HEK293 (cell line): ENCODE results near the gene MEGF9.

Source experiments
- CTCF ChIA-PET: fragments of 350-600 bp; formaldehyde crosslinking; extraction: SDS; loops from one replicate; lab custom pipeline; 2021; ENCODE audit warnings: antibody characterized with exemption; lab: Yijun Ruan, JAX
- POLR2A ChIA-PET: fragments of 300-600 bp; formaldehyde crosslinking; extraction: SDS; loops from one replicate; lab custom pipeline; 2020; ENCODE audit warnings: antibody characterized with exemption, inconsistent platforms; lab: Yijun Ruan, JAX
- H3K27ac ChIP-seq: fragments of 200-500 bp; sonication (Bioruptor generic); 2 replicates; pipeline ENCODE4 v1.5.1; 2014; ENCODE audit warnings: low read depth, low read length, control low read depth, inconsistent platforms; ENCODE audit errors: extremely low read depth
- H3K36me3 ChIP-seq, 2 experiments: fragments of 200-500 bp in 1 of 2; sonication (Bioruptor generic) in 1 of 2; 1 replicate in 1 of 2; 2 replicates in 1 of 2; pipeline ENCODE4 v1.5.1; 2014 to 2017; ENCODE audit warnings: inconsistent platforms in 2 of 2, low read length in 2 of 2; ENCODE audit not compliant: control insufficient read depth in 2 of 2, insufficient read depth in 1 of 2
- H3K4me1 ChIP-seq: fragments of 200-500 bp; sonication (Bioruptor generic); 2 replicates; pipeline ENCODE4 v1.5.1; 2014; ENCODE audit warnings: mild to moderate bottlenecking, low read length, inconsistent platforms; ENCODE audit not compliant: control insufficient read depth, insufficient read depth
- H3K4me3 ChIP-seq: 2 replicates; pipeline ENCODE4 v1.5.1; 2011; ENCODE audit warnings: low read depth, mild to moderate bottlenecking, control low read depth, low read length, moderate library complexity
- H3K9me3 ChIP-seq: fragments of 200-500 bp; sonication (Bioruptor generic); 2 replicates; pipeline ENCODE4 v1.5.1; 2014; ENCODE audit warnings: low read depth, low read length, inconsistent platforms; ENCODE audit not compliant: control insufficient read depth, insufficient read depth
- OVOL3 ChIP-seq: fragments of 450-650 bp; formaldehyde crosslinking; IDR thresholded peaks from 2 replicates; pipeline ENCODE4 v1.5.1; 2016; ENCODE audit warnings: missing biosample characterization, missing genetic modification characterization
- RBAK ChIP-seq: fragments of 450-650 bp; formaldehyde crosslinking; IDR thresholded peaks from 2 replicates; pipeline ENCODE4 v1.5.1; 2016; ENCODE audit warnings: missing biosample characterization, missing genetic modification characterization
- SCRT1 ChIP-seq: fragments of 450-650 bp; formaldehyde crosslinking; IDR thresholded peaks from 2 replicates; pipeline ENCODE4 v1.5.1; 2016; ENCODE audit warnings: missing biosample characterization, missing genetic modification characterization, borderline replicate concordance
- SP3 ChIP-seq: fragments of 450-650 bp; formaldehyde crosslinking; IDR thresholded peaks from 2 replicates; pipeline ENCODE4 v1.5.1; 2016; ENCODE audit warnings: missing biosample characterization, missing genetic modification characterization
- SP7 ChIP-seq: fragments of 450-650 bp; formaldehyde crosslinking; IDR thresholded peaks from 2 replicates; pipeline ENCODE4 v1.5.1; 2016; ENCODE audit warnings: missing biosample characterization, missing genetic modification characterization
- TCF7L2 ChIP-seq: IDR thresholded peaks from 2 replicates; pipeline ENCODE4 v1.6.1; 2011; ENCODE audit warnings: low read depth, mild to moderate bottlenecking, inconsistent platforms, low read length, moderate library complexity, borderline replicate concordance
- ZFP3 ChIP-seq: fragments of 450-650 bp; formaldehyde crosslinking; IDR thresholded peaks from 2 replicates; pipeline ENCODE4 v1.5.1; 2016; ENCODE audit warnings: low read depth, missing biosample characterization, missing genetic modification characterization
- ZFP41 ChIP-seq: fragments of 450-650 bp; formaldehyde crosslinking; IDR thresholded peaks from 2 replicates; pipeline ENCODE4 v1.5.1; 2016; ENCODE audit warnings: missing biosample characterization, missing genetic modification characterization, borderline replicate concordance
- ZNF132 ChIP-seq: fragments of 450-650 bp; formaldehyde crosslinking; IDR thresholded peaks from 2 replicates; pipeline ENCODE4 v1.5.1; 2017; ENCODE audit warnings: missing biosample characterization, missing genetic modification characterization, borderline replicate concordance
- ZNF175 ChIP-seq: fragments of 450-650 bp; formaldehyde crosslinking; IDR thresholded peaks from 2 replicates; pipeline ENCODE4 v1.5.1; 2016; ENCODE audit warnings: missing biosample characterization, missing genetic modification characterization
- ZNF2 ChIP-seq: fragments of 450-650 bp; formaldehyde crosslinking; IDR thresholded peaks from 2 replicates; pipeline ENCODE4 v1.5.1; 2016; ENCODE audit warnings: missing biosample characterization, missing genetic modification characterization
- ZNF274 ChIP-seq, 2 experiments: fragments of 200-500 bp in 1 of 2; fragments of 450-650 bp in 1 of 2; sonication (Bioruptor generic) in 1 of 2; formaldehyde crosslinking in 1 of 2; IDR thresholded peaks; 2 replicates each; pipeline versions ENCODE4 v1.5.1 to v1.6.1; 2014 to 2016; ENCODE audit warnings: borderline replicate concordance in 1 of 2, inconsistent platforms in 1 of 2, low read length in 1 of 2, missing biosample characterization in 1 of 2, missing genetic modification characterization in 1 of 2
- ZNF311 ChIP-seq: fragments of 450-650 bp; formaldehyde crosslinking; IDR thresholded peaks from 2 replicates; pipeline ENCODE4 v1.5.1; 2017; ENCODE audit warnings: missing biosample characterization, missing genetic modification characterization, borderline replicate concordance
- ZNF514 ChIP-seq: fragments of 450-650 bp; formaldehyde crosslinking; IDR thresholded peaks from 2 replicates; pipeline ENCODE4 v1.5.1; 2016; ENCODE audit warnings: missing biosample characterization, missing genetic modification characterization
- ZNF544 ChIP-seq: fragments of 450-650 bp; formaldehyde crosslinking; IDR thresholded peaks from 2 replicates; pipeline ENCODE4 v1.5.0; 2017; ENCODE audit warnings: missing biosample characterization, missing genetic modification characterization
- ZNF701 ChIP-seq: fragments of 450-650 bp; formaldehyde crosslinking; IDR thresholded peaks from 2 replicates; pipeline ENCODE4 v1.5.1; 2016; ENCODE audit warnings: missing biosample characterization, missing genetic modification characterization
- TF ChIP-seq, protein P1 (sequence below): fragments of 450-650 bp; formaldehyde crosslinking; IDR thresholded peaks from 2 replicates; pipeline ENCODE4 v1.5.1; 2016; ENCODE audit warnings: missing biosample characterization, missing genetic modification characterization
- TF ChIP-seq, protein P2 (sequence below): fragments of 450-650 bp; formaldehyde crosslinking; IDR thresholded peaks from 2 replicates; pipeline ENCODE4 v1.5.1; 2016; ENCODE audit warnings: missing biosample characterization, missing genetic modification characterization
- TF ChIP-seq, protein P3 (sequence below): fragments of 450-650 bp; formaldehyde crosslinking; IDR thresholded peaks from 2 replicates; pipeline ENCODE4 v1.5.1; 2016; ENCODE audit warnings: missing biosample characterization, missing genetic modification characterization

Gene MEGF9

DNA sequence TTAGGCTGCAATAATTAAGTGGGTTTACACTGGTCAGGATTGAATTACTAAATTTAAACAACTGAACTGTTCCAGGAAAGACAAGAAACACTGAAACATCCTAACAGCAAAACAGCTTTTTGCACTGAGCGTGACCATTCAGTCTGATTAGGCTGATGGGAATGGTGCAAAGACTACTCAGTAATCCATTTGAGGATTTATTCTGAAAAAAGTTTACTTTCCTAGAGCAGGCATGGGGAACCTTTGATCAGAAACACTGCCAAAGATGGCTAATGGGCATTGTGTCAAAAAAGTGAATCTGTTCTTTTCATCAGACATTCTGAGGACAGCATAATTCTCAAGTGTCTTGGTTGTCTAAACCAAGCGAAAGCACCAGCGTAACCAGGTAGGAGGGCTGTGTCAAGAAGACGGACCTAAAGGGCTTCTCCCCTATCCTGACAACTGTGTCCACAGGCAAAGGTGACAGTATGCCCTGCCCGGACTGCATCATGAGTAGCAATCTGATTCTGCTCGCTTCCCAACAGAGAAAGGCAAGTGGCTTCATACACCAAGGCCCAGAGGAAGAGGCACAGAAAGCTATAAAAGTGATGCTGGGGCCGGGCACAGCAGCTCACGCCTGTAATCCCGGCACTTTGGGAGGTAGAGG lies 45.6 kb upstream of the MEGF9 start:
- Histone ChIP-seq H3K27ac (no peak overlapping the region), H3K9me3 (no peaks in the 10 kb centered on the region), H3K36me3 (peaks cover 7 to 65% of the 10 kb centered on the region in 2 experiments; a peak in 2 of 3 replicates), H3K4me3 (no peak overlapping the region), H3K4me1 (no peaks in the 10 kb centered on the region)
- no peak for TF ChIP-seq RBAK (tag by site-specific recombination)
- no peak for TF ChIP-seq ZNF701
- no peak for TF ChIP-seq ZNF2 (tag by site-specific recombination)
- no peak for TF ChIP-seq ZNF175 (tag by site-specific recombination)
- TF ChIP-seq ZNF514 (tag by site-specific recombination) = no peak
- no peak for TF ChIP-seq SP3
- TF ChIP-seq, protein P1, sequence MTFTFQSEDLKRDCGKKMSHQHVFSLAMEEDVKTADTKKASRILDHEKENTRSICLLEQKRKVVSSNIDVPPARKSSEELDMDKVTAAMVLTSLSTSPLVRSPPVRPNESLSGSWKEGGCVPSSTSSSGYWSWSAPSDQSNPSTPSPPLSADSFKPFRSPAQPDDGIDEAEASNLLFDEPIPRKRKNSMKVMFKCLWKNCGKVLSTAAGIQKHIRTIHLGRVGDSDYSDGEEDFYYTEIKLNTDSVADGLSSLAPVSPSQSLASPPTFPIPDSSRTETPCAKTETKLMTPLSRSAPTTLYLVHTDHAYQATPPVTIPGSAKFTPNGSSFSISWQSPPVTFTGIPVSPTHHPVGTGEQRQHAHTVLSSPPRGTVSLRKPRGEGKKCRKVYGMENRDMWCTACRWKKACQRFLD = no peak
- no peak for TF ChIP-seq SP7 (tag by site-specific recombination)
- no peak for TF ChIP-seq ZNF274 (IDR thresholded peaks at IDR 0.05; ENCODE audit: low read length)
- no peak for TF ChIP-seq ZNF274 (tag by site-specific recombination; IDR thresholded peaks at IDR 0.05; ENCODE audit: borderline replicate concordance)
- CTCF ChIA-PET = interaction anchor here (0.7 to 3.9 kb wide), 5 partner anchors 19 to 279 kb away, joined by 3 to 15 read pairs (median 4); no protein-coding TSS in a partner anchor
- POLR2A ChIA-PET = no interaction called here

DNA sequence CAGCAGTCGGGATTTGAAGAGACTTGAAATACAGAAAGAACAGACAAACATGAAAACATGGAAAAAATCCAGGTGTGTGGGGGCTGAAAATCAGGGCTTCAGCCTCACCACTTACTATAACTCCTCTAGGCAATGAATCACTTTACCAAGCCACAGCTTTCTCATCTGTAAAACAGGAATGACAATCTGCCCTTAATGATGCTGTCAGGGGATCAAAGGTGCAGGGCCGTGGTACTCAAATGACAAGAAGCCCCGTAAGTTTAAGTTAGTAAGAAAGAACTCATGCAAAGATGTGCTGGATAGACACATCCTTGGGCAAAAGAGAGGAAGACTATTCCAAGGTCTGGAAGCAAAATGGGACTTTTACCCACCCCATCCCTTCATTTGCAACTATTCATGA lies 44.3 kb upstream of the MEGF9 start:
- no peaks in the 10 kb centered on the region for H3K4me1 ChIP-seq
- POLR2A ChIA-PET = no interaction called here
- CTCF ChIA-PET = interaction anchor here (1.3 to 3.9 kb wide), 2 partner anchors 178 to 301 kb away, joined by 5 to 15 read pairs; no protein-coding TSS in a partner anchor
- no peak overlapping the region for H3K4me3 ChIP-seq
- TF ChIP-seq, protein P2, sequence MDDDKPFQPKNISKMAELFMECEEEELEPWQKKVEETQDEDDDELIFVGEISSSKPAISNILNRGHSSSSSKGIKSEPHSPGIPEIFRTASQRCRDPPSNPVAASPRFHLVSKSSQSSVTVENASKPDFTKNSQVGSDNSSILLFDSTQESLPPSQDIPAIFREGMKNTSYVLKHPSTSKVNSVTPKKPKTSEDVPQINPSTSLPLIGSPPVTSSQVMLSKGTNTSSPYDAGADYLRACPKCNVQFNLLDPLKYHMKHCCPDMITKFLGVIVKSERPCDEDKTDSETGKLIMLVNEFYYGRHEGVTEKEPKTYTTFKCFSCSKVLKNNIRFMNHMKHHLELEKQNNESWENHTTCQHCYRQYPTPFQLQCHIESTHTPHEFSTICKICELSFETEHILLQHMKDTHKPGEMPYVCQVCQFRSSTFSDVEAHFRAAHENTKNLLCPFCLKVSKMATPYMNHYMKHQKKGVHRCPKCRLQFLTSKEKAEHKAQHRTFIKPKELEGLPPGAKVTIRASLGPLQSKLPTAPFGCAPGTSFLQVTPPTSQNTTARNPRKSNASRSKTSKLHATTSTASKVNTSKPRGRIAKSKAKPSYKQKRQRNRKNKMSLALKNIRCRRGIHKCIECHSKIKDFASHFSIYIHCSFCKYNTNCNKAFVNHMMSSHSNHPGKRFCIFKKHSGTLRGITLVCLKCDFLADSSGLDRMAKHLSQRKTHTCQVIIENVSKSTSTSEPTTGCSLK (tag by site-specific recombination) = no peak
- no peak for TF ChIP-seq ZNF274 (IDR thresholded peaks at IDR 0.05; ENCODE audit: low read length)
- TF ChIP-seq ZNF274 (tag by site-specific recombination; IDR thresholded peaks at IDR 0.05; ENCODE audit: borderline replicate concordance) = no peak
- no peak for TF ChIP-seq TCF7L2
- TF ChIP-seq, protein P3, sequence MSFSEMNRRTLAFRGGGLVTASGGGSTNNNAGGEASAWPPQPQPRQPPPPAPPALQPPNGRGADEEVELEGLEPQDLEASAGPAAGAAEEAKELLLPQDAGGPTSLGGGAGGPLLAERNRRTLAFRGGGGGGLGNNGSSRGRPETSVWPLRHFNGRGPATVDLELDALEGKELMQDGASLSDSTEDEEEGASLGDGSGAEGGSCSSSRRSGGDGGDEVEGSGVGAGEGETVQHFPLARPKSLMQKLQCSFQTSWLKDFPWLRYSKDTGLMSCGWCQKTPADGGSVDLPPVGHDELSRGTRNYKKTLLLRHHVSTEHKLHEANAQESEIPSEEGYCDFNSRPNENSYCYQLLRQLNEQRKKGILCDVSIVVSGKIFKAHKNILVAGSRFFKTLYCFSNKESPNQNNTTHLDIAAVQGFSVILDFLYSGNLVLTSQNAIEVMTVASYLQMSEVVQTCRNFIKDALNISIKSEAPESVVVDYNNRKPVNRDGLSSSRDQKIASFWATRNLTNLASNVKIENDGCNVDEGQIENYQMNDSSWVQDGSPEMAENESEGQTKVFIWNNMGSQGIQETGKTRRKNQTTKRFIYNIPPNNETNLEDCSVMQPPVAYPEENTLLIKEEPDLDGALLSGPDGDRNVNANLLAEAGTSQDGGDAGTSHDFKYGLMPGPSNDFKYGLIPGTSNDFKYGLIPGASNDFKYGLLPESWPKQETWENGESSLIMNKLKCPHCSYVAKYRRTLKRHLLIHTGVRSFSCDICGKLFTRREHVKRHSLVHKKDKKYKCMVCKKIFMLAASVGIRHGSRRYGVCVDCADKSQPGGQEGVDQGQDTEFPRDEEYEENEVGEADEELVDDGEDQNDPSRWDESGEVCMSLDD (tag by site-specific recombination) = no peak
- TF ChIP-seq ZFP41 (tag by site-specific recombination) = no peak
- TF ChIP-seq ZNF311 (tag by site-specific recombination) = no peak
- no peak for TF ChIP-seq ZNF544 (tag by site-specific recombination)
- no peak for TF ChIP-seq ZNF132 (tag by site-specific recombination)
- no peak for TF ChIP-seq OVOL3
- TF ChIP-seq SCRT1 (tag by site-specific recombination) = no peak
- no peak for TF ChIP-seq ZFP3
- H3K27ac ChIP-seq = no peak overlapping the region
- no peaks in the 10 kb centered on the region for H3K9me3 ChIP-seq
- peaks cover 7 to 52% of the 10 kb centered on the region in 2 experiments; a peak in 2 of 3 replicates for H3K36me3 ChIP-seq
